Esophagus muscularis mucosa (tissue), 4 donors: ENCODE data around the gene DAPK1. TPM values are rescaled to one million over a fixed set of nuclear protein-coding genes. Genes with fewer than 3 reads are reported as not detected.
A peak's percentile ranks its signal among the peaks of the same experiment; 100 is the strongest.

Experiments
- DNase-seq: peaks from one replicate; pipeline ENCODE4 v3.0.0-alpha.2; 2017; ENCODE audit errors: extremely low spot score
- H3K27ac ChIP-seq, 4 donors: fragments of 200-600 bp; sonication (generic); replicated peaks in 1 of 4; 1 replicate in 3 of 4; 2 replicates in 1 of 4; pipeline ENCODE4 v1.5.1; 2016 to 2019; ENCODE audit warnings: mild to moderate bottlenecking in 1 of 4
- H3K27me3 ChIP-seq, 4 donors: fragments of 200-600 bp; sonication (generic); one replicate each; pipeline versions ENCODE4 v1.5.1 to v1.6.0; 2016 to 2019
- H3K36me3 ChIP-seq, 4 donors: fragments of 200-600 bp; sonication (generic); one replicate each; pipeline ENCODE4 v1.5.1; 2016 to 2019
- H3K4me1 ChIP-seq, 4 donors: fragments of 200-600 bp; sonication (generic); one replicate each; pipeline ENCODE4 v1.5.1; 2016 to 2019
- H3K4me3 ChIP-seq, 4 donors: fragments of 200-600 bp; sonication (generic); 1 replicate in 2 of 4; 2 replicates in 2 of 4; pipeline ENCODE4 v1.5.1; 2016 to 2019; ENCODE audit warnings: mild to moderate bottlenecking in 4 of 4, moderate library complexity in 1 of 4
- H3K9me3 ChIP-seq, 4 donors: fragments of 200-600 bp; sonication (generic); 1 replicate in 3 of 4; 2 replicates in 1 of 4; pipeline ENCODE4 v1.5.1; 2016 to 2019
- EP300 ChIP-seq: sonication (generic); formaldehyde crosslinking; IDR thresholded peaks from one replicate; pipeline ENCODE4 v1.6.1; 2017; ENCODE audit warnings: antibody characterized with exemption
- POLR2A ChIP-seq: fragments of 450-650 bp; IDR thresholded peaks from one replicate; pipeline ENCODE4 v1.6.1; 2017; ENCODE audit warnings: antibody characterized with exemption, moderate library complexity, mild to moderate bottlenecking, low read depth
- POLR2AphosphoS5 ChIP-seq, 2 donors: sonication (generic); formaldehyde crosslinking; IDR thresholded peaks; one replicate each; pipeline ENCODE4 v1.6.1; 2017; ENCODE audit warnings: antibody characterized with exemption in 2 of 2
- WGBS: methylation state at CpG from one replicate; pipeline ENCODE4 v1.1.5; 2018; 5-methylcytosine and 5-hydroxymethylcytosine counted together
- intact Hi-C: fragments of 100-400 bp; cut with DNase I; formaldehyde crosslinking; loops from one replicate; pipeline ENCODE4 v1.15.1; 2023
- total RNA-seq, 4 donors: library from RNA; depleted of rRNA; stranded (reverse); fragments of >200 nt; gene quantifications; one replicate each; pipeline versions ENCODE4 v1.1.0 to v1.2.1, GENCODE V29; 2016
- TF ChIP-seq, protein P1 (sequence below), 3 experiments: fragments of 200-600 bp in 2 of 3; fragments of 450-650 bp in 1 of 3; sonication (generic) in 2 of 3; IDR thresholded peaks; one replicate each; pipeline ENCODE4 v1.5.1; 2017 to 2019; ENCODE audit warnings: antibody characterized with exemption in 3 of 3, mild to moderate bottlenecking in 2 of 3, moderate library complexity in 1 of 3

The DAPK1 gene
- total RNA-seq, 4 donors from 2014 or later = 51.7 to 96.8 (median 80.7) TPM

- WGBS = 73% methylated on average over 7 of the region's 7 CpGs
- Histone ChIP-seq H3K4me3 (no peak overlapping the region), H3K27ac (peak overlapping the region; percentile 48 to 70 (median 60)), H3K36me3 (no peaks in the 10 kb centered on the region), H3K9me3 (no peaks in the 10 kb centered on the region), H3K4me1 (peaks cover 2 to 95% (median 85%) of the 10 kb centered on the region in 4 donors), H3K27me3 (no peaks in the 10 kb centered on the region)
- intact Hi-C loops = no loop called here
- no peak for TF ChIP-seq POLR2A
- no peak for TF ChIP-seq POLR2AphosphoS5 (IDR thresholded peaks at IDR 0.05)
- TF ChIP-seq, protein P1, sequence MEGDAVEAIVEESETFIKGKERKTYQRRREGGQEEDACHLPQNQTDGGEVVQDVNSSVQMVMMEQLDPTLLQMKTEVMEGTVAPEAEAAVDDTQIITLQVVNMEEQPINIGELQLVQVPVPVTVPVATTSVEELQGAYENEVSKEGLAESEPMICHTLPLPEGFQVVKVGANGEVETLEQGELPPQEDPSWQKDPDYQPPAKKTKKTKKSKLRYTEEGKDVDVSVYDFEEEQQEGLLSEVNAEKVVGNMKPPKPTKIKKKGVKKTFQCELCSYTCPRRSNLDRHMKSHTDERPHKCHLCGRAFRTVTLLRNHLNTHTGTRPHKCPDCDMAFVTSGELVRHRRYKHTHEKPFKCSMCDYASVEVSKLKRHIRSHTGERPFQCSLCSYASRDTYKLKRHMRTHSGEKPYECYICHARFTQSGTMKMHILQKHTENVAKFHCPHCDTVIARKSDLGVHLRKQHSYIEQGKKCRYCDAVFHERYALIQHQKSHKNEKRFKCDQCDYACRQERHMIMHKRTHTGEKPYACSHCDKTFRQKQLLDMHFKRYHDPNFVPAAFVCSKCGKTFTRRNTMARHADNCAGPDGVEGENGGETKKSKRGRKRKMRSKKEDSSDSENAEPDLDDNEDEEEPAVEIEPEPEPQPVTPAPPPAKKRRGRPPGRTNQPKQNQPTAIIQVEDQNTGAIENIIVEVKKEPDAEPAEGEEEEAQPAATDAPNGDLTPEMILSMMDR (IDR thresholded peaks at IDR 0.05) = no peak
- no peak for TF ChIP-seq EP300
- peak; percentile 34 for DNase-seq
These were observed 58.4 kb downstream of the DAPK1 start for GRCh38 chr9:87556039-87556438.

DNA sequence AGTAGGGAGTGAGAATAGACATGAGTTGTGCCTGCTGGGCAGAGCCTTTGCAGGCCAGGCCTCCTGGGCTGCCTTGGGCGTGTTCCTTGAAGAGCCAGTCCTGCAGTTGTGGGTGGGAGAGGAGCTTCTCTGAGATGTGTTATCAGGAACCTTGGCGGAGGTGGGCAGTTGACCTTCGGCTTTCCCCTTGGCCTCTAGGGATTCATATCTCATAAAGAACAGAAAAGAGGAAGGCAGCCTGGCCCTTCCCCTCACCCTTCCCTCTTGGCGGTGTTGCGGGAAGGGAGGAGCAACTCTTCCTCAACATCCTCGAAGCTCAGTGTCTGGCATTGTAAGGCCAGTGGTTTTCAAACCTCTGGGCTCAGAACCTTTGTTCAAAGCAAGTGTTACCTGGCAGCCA, 59.2 kb downstream of the DAPK1 start:
- WGBS = 87% methylated on average over 6 of the region's 6 CpGs
- Histone ChIP-seq H3K27ac (peak overlapping the region; percentile 48 to 70 (median 60)), H3K4me1 (peaks cover 2 to 93% (median 80%) of the 10 kb centered on the region in 4 donors), H3K27me3 (no peaks in the 10 kb centered on the region), H3K36me3 (no peaks in the 10 kb centered on the region), H3K9me3 (no peaks in the 10 kb centered on the region), H3K4me3 (no peak overlapping the region)
- DNase-seq = peak; percentile 92
- TF ChIP-seq, protein P1 (IDR thresholded peaks at IDR 0.05) = no peak
- peak in 1 of 2 donors; percentile 23 for TF ChIP-seq POLR2AphosphoS5 (IDR thresholded peaks at IDR 0.05)
- intact Hi-C loops = no loop called here

DNA sequence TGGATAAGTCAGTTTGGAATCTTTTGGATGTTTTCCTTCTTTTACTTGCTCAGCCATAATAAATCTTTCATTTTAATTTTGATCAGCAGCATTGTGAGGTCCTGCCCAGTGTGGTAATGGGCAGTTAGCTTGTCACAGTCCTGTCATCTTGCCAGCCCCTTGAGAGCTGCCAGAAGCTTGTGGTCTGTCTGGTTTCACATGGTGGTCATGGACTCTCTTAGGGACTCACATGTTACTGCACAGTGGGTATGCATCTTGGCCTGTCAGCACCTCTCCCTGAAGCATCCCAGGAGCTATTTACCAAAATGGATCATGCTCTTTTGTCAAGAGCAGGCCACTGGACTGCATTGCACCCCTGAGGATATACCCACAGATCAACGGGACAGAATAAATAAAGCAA, 60.3 kb downstream of the DAPK1 start:
- Histone ChIP-seq H3K27ac (peak overlapping the region in 3 of 4 donors; percentile 48 to 70 (median 70)), H3K27me3 (no peaks in the 10 kb centered on the region)

DNA sequence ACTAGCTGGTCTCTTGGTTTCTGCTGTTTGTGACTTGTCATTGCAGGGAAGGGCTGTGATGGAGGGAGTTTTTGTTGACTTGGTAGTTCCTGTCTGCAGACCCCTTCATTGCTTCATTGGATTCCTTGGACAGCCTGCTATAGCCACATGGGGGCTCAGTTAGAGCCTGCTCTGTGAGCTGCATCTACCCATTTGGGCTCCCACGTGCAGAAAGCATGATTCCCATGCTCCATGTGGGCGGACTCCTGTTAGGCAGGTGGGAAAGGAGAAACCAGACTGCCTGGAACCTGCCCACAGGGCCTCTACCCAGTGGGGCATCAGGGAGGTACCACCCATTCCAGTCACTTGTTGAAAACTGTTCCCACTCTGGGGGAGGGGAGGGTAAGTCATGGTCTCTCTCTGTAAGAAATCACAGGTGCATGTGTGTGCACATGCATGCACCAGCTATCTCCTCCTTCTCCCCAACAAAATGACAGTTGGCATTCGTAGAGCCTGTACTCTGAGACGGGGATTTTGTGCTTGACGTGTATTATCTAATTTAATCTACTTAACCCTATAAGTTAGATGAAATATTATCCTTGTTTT, 61.0 kb downstream of the DAPK1 start:
- intact Hi-C loops = no loop called here
- peaks cover 2 to 93% (median 80%) of the 10 kb centered on the region in 4 donors for H3K4me1 ChIP-seq
- no peaks in the 10 kb centered on the region for H3K36me3 ChIP-seq
- WGBS = 87% methylated on average over 3 of the region's 5 CpGs
- TF ChIP-seq POLR2AphosphoS5 (IDR thresholded peaks at IDR 0.05) = no peak
- no peak for TF ChIP-seq EP300
- no peaks in the 10 kb centered on the region for H3K27me3 ChIP-seq
- no peak overlapping the region for H3K4me3 ChIP-seq
- H3K9me3 ChIP-seq = no peaks in the 10 kb centered on the region
- peak overlapping the region in 2 of 4 donors; percentile 30 to 70 for H3K27ac ChIP-seq
- peak; percentile 62 for DNase-seq

More for the DNA sequence above, 60.3 kb downstream of the DAPK1 start:
- Histone ChIP-seq H3K36me3 (no peaks in the 10 kb centered on the region), H3K4me1 (peaks cover 2 to 93% (median 80%) of the 10 kb centered on the region in 4 donors), H3K9me3 (no peaks in the 10 kb centered on the region), H3K4me3 (no peak overlapping the region)
- intact Hi-C loops = no loop called here
- WGBS = 50% methylated on average over 1 of the region's 1 CpG
- peak; percentile 80 for DNase-seq
- TF ChIP-seq POLR2AphosphoS5 (IDR thresholded peaks at IDR 0.05) = no peak
- TF ChIP-seq, protein P1 (IDR thresholded peaks at IDR 0.05) = no peak

GRCh38 chr9:87562062-87562461, 64.4 kb downstream of the DAPK1 start:
- Histone ChIP-seq H3K4me1 (peaks cover 0 to 92% (median 78%) of the 10 kb centered on the region in 4 donors), H3K27ac (peak overlapping the region; percentile 45 to 68 (median 58)), H3K36me3 (no peaks in the 10 kb centered on the region), H3K9me3 (no peaks in the 10 kb centered on the region), H3K27me3 (no peaks in the 10 kb centered on the region), H3K4me3 (no peak overlapping the region)
- WGBS = 84% methylated on average over 6 of the region's 7 CpGs
- DNase-seq = no peak
- TF ChIP-seq POLR2AphosphoS5 (IDR thresholded peaks at IDR 0.05) (no peak), POLR2A (no peak), EP300 (no peak)
- TF ChIP-seq, protein P1 (IDR thresholded peaks at IDR 0.05) = no peak
- intact Hi-C loops = no loop called here
